Panc1 (cell line): Measurements from ENCODE around the gene FBXO47. TPM values are rescaled to one million over a fixed set of nuclear protein-coding genes. Genes with fewer than 3 reads are reported as not detected.
A peak's percentile ranks its signal among the peaks of the same experiment; 100 is the strongest.

Experiments
- ATAC-seq: fragments of 200-7000 bp; cut with Tn5 transposase; 2 replicates; pipeline ENCODE4 v1.9.1; 2020; ENCODE audit warnings: mild to moderate bottlenecking, moderate library complexity
- BruUV-seq: library from RNA; stranded (reverse); fragments of 400-500 nt; replicated peaks from 2 replicates; lab custom pipeline; 2021; lab: Mats Ljungman, UMichigan
- CTCF ChIA-PET: fragments of 300-600 bp; sonication (Branson Sonifier 250); formaldehyde crosslinking; loops from one replicate; lab custom pipeline; 2022; ENCODE audit warnings: antibody characterized with exemption; lab: Charles Lee
- POLR2A ChIA-PET: fragments of 300-600 bp; sonication (Branson Sonifier 250); formaldehyde crosslinking; loops from one replicate; lab custom pipeline; 2022; ENCODE audit warnings: antibody characterized with exemption; lab: Charles Lee
- DNase-seq: peaks from one replicate; pipeline ENCODE4 v3.0.0-alpha.2; 2010; ENCODE audit warnings: low read depth, low spot score
- H3K27ac ChIP-seq: 2 replicates; pipeline ENCODE4 v1.5.1; 2011; ENCODE audit warnings: mild to moderate bottlenecking, low read length, inconsistent platforms
- H3K27me3 ChIP-seq: fragments of 200-500 bp; sonication (Bioruptor generic); 2 replicates; pipeline ENCODE4 v1.6.0; 2014; ENCODE audit warnings: low read length, inconsistent platforms; ENCODE audit not compliant: control insufficient read depth, insufficient read depth
- H3K36me3 ChIP-seq: fragments of 200-500 bp; sonication (Bioruptor generic); 2 replicates; pipeline ENCODE4 v1.5.1; 2014; ENCODE audit warnings: inconsistent platforms, mild to moderate bottlenecking, low read length, moderate library complexity; ENCODE audit not compliant: control insufficient read depth, insufficient read depth
- H3K4me1 ChIP-seq: 2 replicates; pipeline ENCODE4 v1.5.1; 2011; ENCODE audit warnings: inconsistent platforms, mild to moderate bottlenecking, low read length, moderate library complexity; ENCODE audit not compliant: control insufficient read depth, insufficient read depth
- H3K4me3 ChIP-seq, 2 experiments: 2 replicates each; pipeline ENCODE4 v1.5.1; 2011 to 2012; ENCODE audit warnings: low read depth in 2 of 2, low read length in 2 of 2, mild to moderate bottlenecking in 2 of 2, inconsistent platforms in 1 of 2, moderate library complexity in 1 of 2
- H3K9me3 ChIP-seq: fragments of 200-500 bp; sonication (Bioruptor generic); 2 replicates; pipeline ENCODE4 v1.5.1; 2014; ENCODE audit warnings: low read depth, mild to moderate bottlenecking, inconsistent platforms, low read length, moderate library complexity; ENCODE audit not compliant: control insufficient read depth, insufficient read depth
- POLR2AphosphoS5 ChIP-seq: IDR thresholded peaks from 2 replicates; pipeline ENCODE4 v1.6.1; 2012; ENCODE audit warnings: mild to moderate bottlenecking, low read depth, low read length, moderate library complexity
- REST ChIP-seq, 2 experiments: IDR thresholded peaks; 2 replicates each; pipeline ENCODE4 v1.6.1; 2011 to 2012; ENCODE audit warnings: low read depth in 2 of 2, control low read depth in 1 of 2, low read length in 1 of 2, mild to moderate bottlenecking in 1 of 2, moderate library complexity in 1 of 2; ENCODE audit not compliant: insufficient read depth in 1 of 2
- SIN3A ChIP-seq: IDR thresholded peaks from 2 replicates; pipeline ENCODE4 v1.6.1; 2012; ENCODE audit warnings: low read depth, mild to moderate bottlenecking, low read length, moderate library complexity, borderline replicate concordance; ENCODE audit not compliant: insufficient read depth
- TCF7L2 ChIP-seq: IDR thresholded peaks from 2 replicates; pipeline ENCODE4 v1.6.1; 2011; ENCODE audit warnings: mild to moderate bottlenecking, low read depth, low read length, inconsistent platforms
- in situ Hi-C: cut with HindIII; loops from 2 replicates; pipeline ENCODE4 v1.10.0; 2016; ENCODE audit warnings: low sequenced_read_pairs, low pct_unique_long_range_greater_than_20kb
- intact Hi-C: fragments of 100-400 bp; cut with micrococcal nuclease; formaldehyde crosslinking; loops from one replicate; pipeline ENCODE4 v1.10.0; 2022; ENCODE audit not compliant: unreplicated experiment
- total RNA-seq: library from RNA; stranded (reverse); gene quantifications from one replicate; pipeline ENCODE4 v1.2.1, GENCODE V29; 2021; ENCODE audit not compliant: unreplicated experiment
- TF ChIP-seq, protein P1 (sequence below): fragments of 450-650 bp; IDR thresholded peaks from 2 replicates; pipeline ENCODE4 v1.5.1; 2017; ENCODE audit warnings: mild to moderate bottlenecking

FBXO47 gene
- total RNA-seq, 1 experiment from 2014 or later: not detected

DNA sequence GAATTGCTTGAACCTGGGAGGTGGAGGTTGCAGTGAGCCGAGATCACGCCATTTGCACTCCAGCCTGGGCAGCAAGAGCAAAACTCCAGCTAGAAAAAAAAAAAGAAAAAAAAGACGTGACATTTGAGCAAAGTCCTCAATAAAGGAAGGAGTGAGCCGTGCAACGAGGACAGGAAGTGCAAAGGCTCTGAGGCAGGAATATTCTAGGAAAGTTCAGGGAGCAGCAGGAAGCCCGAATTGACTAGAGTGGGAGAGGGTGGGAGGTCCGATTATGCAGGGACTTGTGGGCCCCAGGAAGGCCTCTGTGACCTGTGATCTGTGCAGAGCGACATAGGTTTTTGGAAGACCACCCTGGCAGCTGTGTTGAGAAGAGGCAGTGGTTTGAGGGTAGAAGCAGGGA, 50.4 kb downstream of the FBXO47 start:
- no peak for DNase-seq
- no peaks in the 10 kb centered on the region for H3K4me1 ChIP-seq
- no peak for TF ChIP-seq TCF7L2
- no peaks in the 10 kb centered on the region for H3K27me3 ChIP-seq
- H3K36me3 ChIP-seq: no peaks in the 10 kb centered on the region
- intact Hi-C loops (no loop called here), in situ Hi-C loops (no loop called here)
- BruUV-seq: no TSS peak
- no peaks in the 10 kb centered on the region for H3K9me3 ChIP-seq
- ATAC-seq: no peak
- POLR2A ChIA-PET: no interaction called here
- H3K4me3 ChIP-seq: no peak overlapping the region
- CTCF ChIA-PET: no interaction called here
- no peak overlapping the region for H3K27ac ChIP-seq

- Histone ChIP-seq H3K4me1 (no peaks in the 10 kb centered on the region), H3K27me3 (no peaks in the 10 kb centered on the region), H3K36me3 (no peaks in the 10 kb centered on the region), H3K27ac (no peak overlapping the region), H3K9me3 (no peaks in the 10 kb centered on the region), H3K4me3 (no peak overlapping the region)
- intact Hi-C loops (no loop called here), in situ Hi-C loops (no loop called here)
- no peak for DNase-seq
- ChIA-PET POLR2A (no interaction called here), CTCF (no interaction called here)
- TF ChIP-seq POLR2AphosphoS5 (no peak), SIN3A (no peak), TCF7L2 (no peak), REST (IDR thresholded peaks at IDR 0.05; ENCODE audit: insufficient read depth in 1 of 2, low read depth in 2 of 2, low read length in 1 of 2) (no peak)
- TF ChIP-seq, protein P1, sequence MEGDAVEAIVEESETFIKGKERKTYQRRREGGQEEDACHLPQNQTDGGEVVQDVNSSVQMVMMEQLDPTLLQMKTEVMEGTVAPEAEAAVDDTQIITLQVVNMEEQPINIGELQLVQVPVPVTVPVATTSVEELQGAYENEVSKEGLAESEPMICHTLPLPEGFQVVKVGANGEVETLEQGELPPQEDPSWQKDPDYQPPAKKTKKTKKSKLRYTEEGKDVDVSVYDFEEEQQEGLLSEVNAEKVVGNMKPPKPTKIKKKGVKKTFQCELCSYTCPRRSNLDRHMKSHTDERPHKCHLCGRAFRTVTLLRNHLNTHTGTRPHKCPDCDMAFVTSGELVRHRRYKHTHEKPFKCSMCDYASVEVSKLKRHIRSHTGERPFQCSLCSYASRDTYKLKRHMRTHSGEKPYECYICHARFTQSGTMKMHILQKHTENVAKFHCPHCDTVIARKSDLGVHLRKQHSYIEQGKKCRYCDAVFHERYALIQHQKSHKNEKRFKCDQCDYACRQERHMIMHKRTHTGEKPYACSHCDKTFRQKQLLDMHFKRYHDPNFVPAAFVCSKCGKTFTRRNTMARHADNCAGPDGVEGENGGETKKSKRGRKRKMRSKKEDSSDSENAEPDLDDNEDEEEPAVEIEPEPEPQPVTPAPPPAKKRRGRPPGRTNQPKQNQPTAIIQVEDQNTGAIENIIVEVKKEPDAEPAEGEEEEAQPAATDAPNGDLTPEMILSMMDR: no peak
- no TSS peak for BruUV-seq
- ATAC-seq: no peak
Measured at GRCh38 chr17:38915639-38915995, 51.6 kb downstream of the FBXO47 start.

- DNase-seq: no peak
Measured at GRCh38 chr17:38914741-38915638, 52.2 kb downstream of the FBXO47 start.

More at GRCh38 chr17:38914741-38915638, 52.2 kb downstream of the FBXO47 start:
- TF ChIP-seq POLR2AphosphoS5: no peak
- TF ChIP-seq, protein P1: no peak
- TF ChIP-seq SIN3A: no peak
- no peak for TF ChIP-seq REST (IDR thresholded peaks at IDR 0.05; ENCODE audit: insufficient read depth in 1 of 2, low read depth in 2 of 2, low read length in 1 of 2)
- POLR2A ChIA-PET: no interaction called here
- Histone ChIP-seq H3K27ac (no peak overlapping the region), H3K36me3 (no peaks in the 10 kb centered on the region), H3K4me1 (no peaks in the 10 kb centered on the region), H3K9me3 (no peaks in the 10 kb centered on the region), H3K4me3 (no peak overlapping the region), H3K27me3 (no peaks in the 10 kb centered on the region)
- in situ Hi-C loops (no loop called here), intact Hi-C loops (no loop called here)
- peak; percentile 32; the same call in 1 of the 2 replicates for ATAC-seq
- CTCF ChIA-PET: no interaction called here
- BruUV-seq: no TSS peak
